ENCODE measurements around the gene CDKN2D. TPM values are rescaled to one million over a fixed set of nuclear protein-coding genes. Genes with fewer than 3 reads are reported as not detected.
"Not testable (repeated sequence)": the region's sequence is repeated elsewhere in the genome, so short reads cannot be mapped to it uniquely, and the experiment has no call there.

The CDKN2D gene
- total RNA-seq, 4 donors from 2014 or later = 14.4 to 20.2 (median 15.9) TPM

DNA sequence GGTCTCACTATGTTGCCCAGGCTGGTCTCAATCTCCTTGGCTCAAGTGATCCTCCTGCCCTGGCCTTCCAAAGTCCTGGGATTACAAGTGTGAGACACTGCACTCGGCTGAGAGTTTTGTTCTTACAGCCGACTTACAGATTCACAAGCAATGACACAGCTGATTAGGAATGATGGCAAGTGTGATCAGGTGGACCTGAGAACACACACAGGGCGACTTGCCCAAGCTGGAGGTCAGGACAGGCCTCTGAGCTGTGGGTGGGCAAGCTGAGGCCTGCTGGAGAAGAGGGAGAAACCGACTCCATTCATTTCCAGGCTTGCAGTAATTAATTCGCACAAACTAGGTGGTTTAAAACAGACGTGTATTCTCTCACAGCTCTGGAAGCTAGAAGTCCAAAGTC is 33.2 kb downstream of the CDKN2D start:
- Histone ChIP-seq H3K27me3 (no peaks in the 10 kb centered on the region), H3K36me3 (no peaks in the 10 kb centered on the region), H3K4me3 (no peak overlapping the region), H3K9me3 (no peaks in the 10 kb centered on the region), H3K27ac (no peak overlapping the region), H3K4me1 (no peaks in the 10 kb centered on the region)
- 76 to 85% methylated on average over 6 of the region's 6 CpGs for WGBS, 2 donors
- TF ChIP-seq POLR2A (IDR thresholded peaks at IDR 0.05) (no peak), EP300 (IDR thresholded peaks at IDR 0.05) (no peak)
- TF ChIP-seq, protein P1, sequence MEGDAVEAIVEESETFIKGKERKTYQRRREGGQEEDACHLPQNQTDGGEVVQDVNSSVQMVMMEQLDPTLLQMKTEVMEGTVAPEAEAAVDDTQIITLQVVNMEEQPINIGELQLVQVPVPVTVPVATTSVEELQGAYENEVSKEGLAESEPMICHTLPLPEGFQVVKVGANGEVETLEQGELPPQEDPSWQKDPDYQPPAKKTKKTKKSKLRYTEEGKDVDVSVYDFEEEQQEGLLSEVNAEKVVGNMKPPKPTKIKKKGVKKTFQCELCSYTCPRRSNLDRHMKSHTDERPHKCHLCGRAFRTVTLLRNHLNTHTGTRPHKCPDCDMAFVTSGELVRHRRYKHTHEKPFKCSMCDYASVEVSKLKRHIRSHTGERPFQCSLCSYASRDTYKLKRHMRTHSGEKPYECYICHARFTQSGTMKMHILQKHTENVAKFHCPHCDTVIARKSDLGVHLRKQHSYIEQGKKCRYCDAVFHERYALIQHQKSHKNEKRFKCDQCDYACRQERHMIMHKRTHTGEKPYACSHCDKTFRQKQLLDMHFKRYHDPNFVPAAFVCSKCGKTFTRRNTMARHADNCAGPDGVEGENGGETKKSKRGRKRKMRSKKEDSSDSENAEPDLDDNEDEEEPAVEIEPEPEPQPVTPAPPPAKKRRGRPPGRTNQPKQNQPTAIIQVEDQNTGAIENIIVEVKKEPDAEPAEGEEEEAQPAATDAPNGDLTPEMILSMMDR (IDR thresholded peaks at IDR 0.05) = no peak
- DNase-seq (ENCODE audit: low spot score in 2 of 2) = no peak

DNA sequence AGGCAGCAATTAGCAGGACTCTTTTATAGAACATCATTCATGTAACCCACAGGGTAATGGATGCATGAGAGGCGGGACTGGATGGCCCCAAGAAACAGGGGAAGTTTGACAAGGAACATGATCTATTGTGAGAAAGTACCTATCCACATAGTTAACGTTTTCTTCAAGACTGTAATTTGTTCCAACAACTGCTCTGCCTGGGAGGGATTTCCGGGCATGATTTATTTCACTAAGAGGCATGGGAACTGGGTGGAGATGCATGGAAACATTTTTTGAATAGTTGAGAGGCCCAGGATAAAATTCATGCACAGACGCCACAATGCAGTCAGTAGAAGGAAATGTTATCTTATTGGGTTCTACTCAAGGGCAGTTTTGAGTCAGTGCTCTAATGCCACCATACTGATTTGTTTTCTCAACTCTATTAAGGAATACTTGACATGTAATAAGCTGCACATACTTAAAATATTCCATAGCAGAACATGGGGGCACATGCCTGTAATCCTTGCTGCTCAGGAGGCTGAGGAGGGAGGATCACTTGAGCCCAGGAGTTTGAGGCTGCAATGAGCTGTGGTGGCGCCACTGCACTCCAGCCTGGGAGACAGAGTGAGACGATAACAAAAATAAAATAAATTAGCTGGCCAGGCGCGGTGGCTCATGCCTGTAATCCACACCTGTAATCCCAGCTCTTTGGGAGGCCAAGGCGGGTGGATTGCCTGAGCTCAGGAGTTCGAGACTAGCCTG is 35.0 kb downstream of the CDKN2D start:
- Histone ChIP-seq H3K36me3 (no peaks in the 10 kb centered on the region), H3K27ac (no peak overlapping the region), H3K27me3 (no peaks in the 10 kb centered on the region), H3K4me3 (no peak overlapping the region), H3K9me3 (no peaks in the 10 kb centered on the region), H3K4me1 (no peaks in the 10 kb centered on the region)
- DNase-seq (ENCODE audit: low spot score in 2 of 2) = no peak
- TF ChIP-seq POLR2A (IDR thresholded peaks at IDR 0.05) (no peak), EP300 (IDR thresholded peaks at IDR 0.05) (no peak)
- TF ChIP-seq, protein P1 (IDR thresholded peaks at IDR 0.05) = no peak
- WGBS, 2 donors = 63% methylated on average over 10 of the region's 10 CpGs

DNA sequence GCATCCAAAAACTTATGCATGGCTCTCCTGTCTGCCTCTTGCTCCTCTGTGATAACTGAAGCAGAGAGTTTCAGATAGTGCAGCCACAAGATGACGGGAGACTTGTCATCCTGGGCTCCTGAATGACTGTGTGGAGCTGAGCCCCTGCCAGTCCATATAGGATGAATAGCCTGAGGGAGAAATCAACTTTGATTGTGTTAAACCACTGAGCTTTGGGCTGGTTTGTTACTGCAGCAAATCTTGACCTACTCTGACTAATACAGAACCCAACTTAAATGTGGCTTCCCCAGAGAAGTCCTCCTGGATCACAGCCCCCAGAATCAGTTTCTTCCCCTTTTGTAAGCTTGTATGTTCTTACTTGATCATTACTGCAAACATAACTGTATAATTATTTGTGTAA is 36.3 kb downstream of the CDKN2D start:
- no peak for DNase-seq (ENCODE audit: low spot score in 2 of 2)
- H3K27me3 ChIP-seq = no peaks in the 10 kb centered on the region
- H3K27ac ChIP-seq = no peak overlapping the region
- H3K4me3 ChIP-seq = no peak overlapping the region
- WGBS, 2 donors = 85 to 89% methylated on average over 1 of the region's 1 CpG
- H3K4me1 ChIP-seq = no peaks in the 10 kb centered on the region
- TF ChIP-seq, protein P1 (IDR thresholded peaks at IDR 0.05) = no peak
- no peak for TF ChIP-seq POLR2A (IDR thresholded peaks at IDR 0.05)
- TF ChIP-seq EP300 (IDR thresholded peaks at IDR 0.05) = no peak
- no peaks in the 10 kb centered on the region for H3K9me3 ChIP-seq
- no peaks in the 10 kb centered on the region for H3K36me3 ChIP-seq

DNA sequence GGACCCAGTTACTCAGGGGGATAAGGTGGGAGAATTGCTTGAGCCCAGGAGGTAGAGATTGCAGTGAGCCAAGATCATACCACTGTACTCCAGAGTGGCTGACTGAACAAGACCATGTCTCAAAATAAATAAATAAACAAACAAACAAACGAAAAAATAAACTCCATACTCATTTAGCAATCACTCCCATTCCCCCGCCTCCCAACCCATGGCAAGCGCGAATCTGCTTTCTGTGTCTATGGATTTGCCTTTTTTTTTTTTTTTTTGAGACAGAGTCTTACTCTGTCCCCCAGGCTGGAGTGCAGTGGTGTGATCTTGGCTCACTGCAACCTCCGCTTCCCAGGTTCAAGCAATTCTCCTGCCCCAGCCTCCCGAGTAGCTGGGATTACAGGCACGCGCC is 41.9 kb downstream of the CDKN2D start:
- DNase-seq (ENCODE audit: low spot score in 2 of 2); H3K27me3 ChIP-seq; H3K27ac ChIP-seq; H3K4me3 ChIP-seq; H3K4me1 ChIP-seq; H3K36me3 ChIP-seq; H3K9me3 ChIP-seq: not testable (repeated sequence)
- 84 to 89% methylated on average over 8 of the region's 8 CpGs for WGBS, 2 donors

DNA sequence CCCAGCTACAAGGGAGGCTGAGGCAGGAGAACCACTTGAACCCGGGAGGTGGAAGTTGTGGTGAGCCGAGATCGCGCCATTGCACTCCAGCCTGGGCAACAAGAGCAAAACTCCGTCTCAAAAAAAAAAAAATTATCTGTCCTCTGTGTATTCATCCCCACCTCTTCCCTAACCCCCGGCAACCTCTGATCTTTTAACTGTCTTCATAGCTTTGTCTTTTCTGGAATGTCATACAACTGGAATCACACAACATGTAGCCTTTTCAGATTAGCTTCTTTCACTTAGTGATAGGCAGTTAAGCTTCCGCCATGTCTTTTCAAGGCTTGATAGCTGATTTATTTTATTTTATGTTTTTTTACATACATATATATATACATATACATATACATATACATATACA is 43.1 kb downstream of the CDKN2D start:
- Histone ChIP-seq H3K36me3 (no peaks in the 10 kb centered on the region), H3K9me3 (no peaks in the 10 kb centered on the region), H3K4me1 (no peaks in the 10 kb centered on the region), H3K27me3 (peaks cover 0 to 15% of the 10 kb centered on the region in 2 donors), H3K4me3 (no peak overlapping the region), H3K27ac (no peak overlapping the region)
- DNase-seq (ENCODE audit: low spot score in 2 of 2) = no peak
- 85 to 90% methylated on average over 7 of the region's 7 CpGs for WGBS, 2 donors
- TF ChIP-seq, protein P1 (IDR thresholded peaks at IDR 0.05) = no peak
- no peak for TF ChIP-seq POLR2A (IDR thresholded peaks at IDR 0.05)

Data from tibial nerve (tissue), 4 donors.